Loucy (cell line): ENCODE data around the gene PRELP.

Experiments used
- CTCF ChIP-seq: fragments of 200-600 bp; sonication (generic); conservative IDR thresholded peaks from 2 replicates; pipeline ENCODE4 v1.5.1; 2014; ENCODE audit warnings: mild to moderate bottlenecking, antibody characterized with exemption, low read length
- EZH2phosphoT487 ChIP-seq: fragments of 200-600 bp; IDR thresholded peaks from 2 replicates; pipeline ENCODE4 v1.6.1; 2018; ENCODE audit warnings: antibody characterized with exemption, mild to moderate bottlenecking, moderate library complexity, borderline replicate concordance

- no peak for TF ChIP-seq CTCF
- TF ChIP-seq EZH2phosphoT487 = no peak
Measured at GRCh38 chr1:203526572-203526971, 51.0 kb downstream of the PRELP start.
